RWPE2 (cell line): ENCODE measurements around the gene MACF1.
"Not testable (repeated sequence)": the region's sequence is repeated elsewhere in the genome, so short reads cannot be mapped to it uniquely, and the experiment has no call there.

ENCODE experiments used
- ATAC-seq: fragments of 200-7000 bp; cut with Tn5 transposase; 3 replicates; pipeline ENCODE4 v1.9.1; 2021; ENCODE audit warnings: low read depth
- DNase-seq: peaks from one replicate; pipeline ENCODE4 v3.0.0-alpha.2; 2020; ENCODE audit warnings: low spot score
- H3K27ac ChIP-seq: fragments of 450-650 bp; 2 replicates; pipeline ENCODE4 v1.5.1; 2017; ENCODE audit warnings: mild to moderate bottlenecking; ENCODE audit not compliant: poor library complexity, severe bottlenecking
- H3K27me3 ChIP-seq: fragments of 250-450 bp; sonication (Bioruptor Pico); 2 replicates; pipeline ENCODE4 v1.5.1; 2021; ENCODE audit warnings: mild to moderate bottlenecking, moderate library complexity; ENCODE audit not compliant: insufficient read depth, poor library complexity, severe bottlenecking
- H3K36me3 ChIP-seq: fragments of 250-450 bp; sonication (Bioruptor Pico); 2 replicates; pipeline ENCODE4 v1.5.1; 2020; ENCODE audit warnings: low read depth, mild to moderate bottlenecking, moderate library complexity
- H3K4me1 ChIP-seq: fragments of 250-450 bp; sonication (Bioruptor Pico); 2 replicates; pipeline ENCODE4 v1.5.1; 2021; ENCODE audit warnings: mild to moderate bottlenecking, moderate library complexity; ENCODE audit not compliant: insufficient read depth, poor library complexity, severe bottlenecking
- H3K4me3 ChIP-seq: fragments of 250-450 bp; sonication (Bioruptor Pico); 2 replicates; pipeline ENCODE4 v1.5.1; 2021; ENCODE audit warnings: mild to moderate bottlenecking, moderate library complexity; ENCODE audit not compliant: severe bottlenecking
- H3K9me3 ChIP-seq: fragments of 250-450 bp; sonication (Bioruptor Pico); 2 replicates; pipeline ENCODE4 v1.5.1; 2021; ENCODE audit warnings: mild to moderate bottlenecking, moderate library complexity; ENCODE audit not compliant: severe bottlenecking
- TF ChIP-seq, protein P1 (sequence below): fragments of 450-650 bp; IDR thresholded peaks from one replicate; pipeline ENCODE4 v1.5.1; 2017; ENCODE audit warnings: mild to moderate bottlenecking, moderate library complexity; ENCODE audit not compliant: poor library complexity, severe bottlenecking

Gene MACF1

DNA sequence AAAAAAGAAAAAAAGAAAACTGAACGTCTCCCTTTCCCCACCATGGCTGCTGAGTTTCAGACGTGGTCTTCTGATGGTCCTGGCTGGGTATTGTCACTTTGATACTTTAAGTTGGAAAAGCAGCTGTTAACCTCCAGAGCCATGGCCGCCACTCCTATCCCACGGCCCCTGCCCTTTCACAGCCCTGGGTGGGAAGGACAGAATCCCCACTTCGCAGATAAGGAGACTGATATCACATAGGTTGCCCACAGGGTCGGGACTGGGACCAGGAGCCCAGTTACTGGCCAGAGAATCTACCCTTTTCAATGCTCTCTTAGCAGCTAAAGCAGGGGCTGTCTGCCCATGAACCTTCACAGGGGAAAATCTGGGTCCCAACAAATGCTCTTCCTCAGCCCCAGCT lies 303.8 kb downstream of the MACF1 start:
- Histone ChIP-seq H3K4me1 (peaks cover 4% of the 10 kb centered on the region), H3K27ac (no peak overlapping the region), H3K9me3 (no peaks in the 10 kb centered on the region), H3K27me3 (no peaks in the 10 kb centered on the region), H3K36me3 (no peaks in the 10 kb centered on the region), H3K4me3 (no peak overlapping the region)
- ATAC-seq (no peak), DNase-seq (no peak)
- TF ChIP-seq, protein P1, sequence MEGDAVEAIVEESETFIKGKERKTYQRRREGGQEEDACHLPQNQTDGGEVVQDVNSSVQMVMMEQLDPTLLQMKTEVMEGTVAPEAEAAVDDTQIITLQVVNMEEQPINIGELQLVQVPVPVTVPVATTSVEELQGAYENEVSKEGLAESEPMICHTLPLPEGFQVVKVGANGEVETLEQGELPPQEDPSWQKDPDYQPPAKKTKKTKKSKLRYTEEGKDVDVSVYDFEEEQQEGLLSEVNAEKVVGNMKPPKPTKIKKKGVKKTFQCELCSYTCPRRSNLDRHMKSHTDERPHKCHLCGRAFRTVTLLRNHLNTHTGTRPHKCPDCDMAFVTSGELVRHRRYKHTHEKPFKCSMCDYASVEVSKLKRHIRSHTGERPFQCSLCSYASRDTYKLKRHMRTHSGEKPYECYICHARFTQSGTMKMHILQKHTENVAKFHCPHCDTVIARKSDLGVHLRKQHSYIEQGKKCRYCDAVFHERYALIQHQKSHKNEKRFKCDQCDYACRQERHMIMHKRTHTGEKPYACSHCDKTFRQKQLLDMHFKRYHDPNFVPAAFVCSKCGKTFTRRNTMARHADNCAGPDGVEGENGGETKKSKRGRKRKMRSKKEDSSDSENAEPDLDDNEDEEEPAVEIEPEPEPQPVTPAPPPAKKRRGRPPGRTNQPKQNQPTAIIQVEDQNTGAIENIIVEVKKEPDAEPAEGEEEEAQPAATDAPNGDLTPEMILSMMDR = no peak

DNA sequence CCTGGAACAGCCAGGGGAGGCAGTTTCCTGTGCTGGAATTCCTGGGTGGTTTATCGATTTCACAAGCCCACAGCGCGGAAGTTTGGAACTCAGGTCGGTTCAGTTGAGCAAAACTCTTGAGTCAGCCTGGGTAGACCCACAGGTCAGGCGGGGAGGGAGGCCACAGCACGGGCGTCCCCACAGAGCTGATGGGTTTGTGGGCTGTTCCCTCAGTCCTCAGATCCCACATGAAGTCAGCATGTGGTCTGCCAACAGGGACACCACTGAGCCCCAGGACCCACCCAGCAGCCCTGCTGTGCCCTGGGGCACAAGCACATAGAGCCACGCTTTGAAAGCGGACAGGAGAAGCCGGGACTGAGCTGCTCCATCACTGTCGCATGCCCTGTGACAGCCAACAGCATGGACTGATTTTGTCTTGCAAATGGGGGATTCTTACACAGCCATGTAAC lies 304.4 kb downstream of the MACF1 start:
- peak; percentile 16; the same call in 1 of the 3 replicates for ATAC-seq
- no peak for DNase-seq

GRCh38 chr1:39509360-39510009 lies 305.0 kb downstream of the MACF1 start:
- Histone ChIP-seq H3K9me3 (no peaks in the 10 kb centered on the region), H3K4me3 (no peak overlapping the region), H3K36me3 (no peaks in the 10 kb centered on the region), H3K27ac (no peak overlapping the region), H3K27me3 (no peaks in the 10 kb centered on the region), H3K4me1 (peaks cover 4% of the 10 kb centered on the region)
- TF ChIP-seq, protein P1 = no peak
- ATAC-seq (no peak), DNase-seq (no peak)

More for the DNA sequence above, 304.4 kb downstream of the MACF1 start:
- Histone ChIP-seq H3K4me3 (no peak overlapping the region), H3K27me3 (no peaks in the 10 kb centered on the region), H3K27ac (no peak overlapping the region), H3K9me3 (no peaks in the 10 kb centered on the region), H3K36me3 (no peaks in the 10 kb centered on the region), H3K4me1 (peaks cover 4% of the 10 kb centered on the region)
- TF ChIP-seq, protein P1 = no peak

GRCh38 chr1:39510570-39511186 lies 306.2 kb downstream of the MACF1 start:
- not testable (repeated sequence) for H3K4me3 ChIP-seq, H3K27me3 ChIP-seq, DNase-seq, H3K36me3 ChIP-seq, H3K27ac ChIP-seq, H3K9me3 ChIP-seq, H3K4me1 ChIP-seq, ATAC-seq

DNA sequence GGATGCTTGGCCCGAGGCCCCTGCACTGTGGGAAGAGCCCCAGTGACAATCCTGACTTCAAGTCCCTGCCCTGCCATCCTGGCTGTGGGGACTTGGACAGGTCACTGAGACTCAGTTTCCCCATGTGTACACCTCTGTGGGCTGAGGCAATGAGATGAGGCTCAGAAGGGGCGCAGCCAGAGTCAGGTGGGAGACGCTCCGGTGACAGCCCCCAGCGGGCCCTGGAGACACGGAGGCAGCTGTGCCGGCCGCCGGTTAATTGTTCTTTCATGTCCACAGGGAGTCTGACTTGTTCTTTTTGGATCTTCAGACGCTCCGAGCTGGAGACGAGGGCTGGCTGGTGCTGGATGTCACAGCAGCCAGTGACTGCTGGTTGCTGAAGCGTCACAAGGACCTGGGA lies 307.0 kb downstream of the MACF1 start:
- not testable (repeated sequence) for ATAC-seq, H3K36me3 ChIP-seq, H3K4me3 ChIP-seq, H3K9me3 ChIP-seq, H3K4me1 ChIP-seq, H3K27me3 ChIP-seq, H3K27ac ChIP-seq, DNase-seq

DNA sequence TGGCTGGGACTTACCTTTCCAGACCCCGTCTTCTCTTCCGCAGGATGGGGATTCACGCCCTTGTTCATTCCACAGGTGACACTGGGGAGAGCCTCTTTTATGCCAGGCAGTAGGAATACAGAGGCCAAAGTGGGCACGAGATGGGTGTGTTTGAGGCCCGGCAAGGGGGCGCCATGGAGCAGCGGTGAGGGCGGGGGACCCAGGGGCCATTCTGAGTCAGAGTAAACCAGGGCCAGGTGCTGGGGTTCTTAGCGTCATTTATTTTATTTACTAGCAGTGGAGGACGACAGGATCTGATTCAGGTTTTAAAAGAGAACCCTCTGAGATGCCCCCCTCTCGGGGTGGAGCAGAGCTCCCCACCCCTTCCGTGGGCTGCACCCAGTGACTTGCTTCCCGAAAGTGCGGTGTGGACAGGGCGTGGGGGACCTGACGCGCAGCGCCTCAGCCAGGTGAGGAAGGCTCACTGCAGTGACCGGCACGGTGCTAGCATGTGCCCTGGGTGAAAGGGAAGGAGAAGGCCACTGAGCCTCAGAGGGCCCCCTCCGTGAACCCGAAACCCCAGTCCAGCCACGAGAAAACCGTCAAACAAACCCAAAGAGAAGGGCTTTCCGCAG lies 307.8 kb downstream of the MACF1 start:
- H3K36me3 ChIP-seq, H3K4me1 ChIP-seq, H3K9me3 ChIP-seq, DNase-seq, H3K4me3 ChIP-seq, H3K27ac ChIP-seq, H3K27me3 ChIP-seq, ATAC-seq: not testable (repeated sequence)

GRCh38 chr1:39514710-39515124 lies 310.2 kb downstream of the MACF1 start:
- not testable (repeated sequence) for DNase-seq, H3K36me3 ChIP-seq, H3K4me3 ChIP-seq, H3K9me3 ChIP-seq, H3K4me1 ChIP-seq, H3K27me3 ChIP-seq, H3K27ac ChIP-seq
- peak; percentile 45 for ATAC-seq

DNA sequence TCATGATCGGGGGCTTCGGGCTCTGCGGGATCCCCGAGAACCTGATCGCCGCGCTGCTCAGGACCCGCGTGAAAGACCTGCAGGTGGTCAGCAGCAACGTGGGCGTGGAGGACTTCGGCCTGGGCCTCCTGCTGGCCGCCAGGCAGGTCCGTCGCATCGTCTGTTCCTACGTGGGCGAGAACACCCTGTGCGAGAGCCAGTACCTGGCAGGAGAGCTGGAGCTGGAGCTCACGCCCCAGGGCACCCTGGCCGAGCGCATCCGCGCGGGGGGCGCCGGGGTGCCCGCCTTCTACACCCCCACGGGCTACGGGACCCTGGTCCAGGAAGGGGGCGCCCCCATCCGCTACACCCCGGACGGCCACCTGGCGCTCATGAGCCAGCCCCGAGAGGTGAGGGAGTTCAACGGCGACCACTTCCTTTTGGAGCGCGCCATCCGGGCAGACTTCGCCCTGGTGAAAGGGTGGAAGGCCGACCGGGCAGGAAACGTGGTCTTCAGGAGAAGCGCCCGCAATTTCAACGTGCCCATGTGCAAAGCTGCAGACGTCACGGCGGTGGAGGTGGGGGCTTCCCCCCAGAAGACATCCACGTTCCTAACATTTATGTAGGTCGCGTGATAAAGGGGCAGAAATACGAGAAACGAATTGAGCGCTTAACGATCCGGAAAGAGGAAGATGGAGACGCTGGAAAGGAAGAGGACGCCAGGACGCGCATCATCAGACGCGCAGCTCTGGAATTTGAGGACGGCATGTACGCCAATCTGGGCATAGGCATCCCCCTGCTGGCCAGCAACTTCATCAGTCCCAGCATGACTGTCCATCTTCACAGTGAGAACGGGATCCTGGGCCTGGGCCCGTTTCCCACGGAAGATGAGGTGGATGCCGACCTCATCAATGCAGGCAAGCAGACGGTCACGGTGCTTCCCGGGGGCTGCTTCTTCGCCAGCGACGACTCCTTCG lies 310.9 kb downstream of the MACF1 start:
- not testable (repeated sequence) for H3K36me3 ChIP-seq, H3K4me1 ChIP-seq, H3K4me3 ChIP-seq, H3K27me3 ChIP-seq, DNase-seq, H3K27ac ChIP-seq, H3K9me3 ChIP-seq
- ATAC-seq = peak; percentile 65
